DMS153 treated with DMSO at 0.1 percent for 48 hours (cell line): Measurements from ENCODE around the gene ADAT2.

Source experiments
- DNase-seq: peaks from one replicate; lab custom pipeline; 2025; ENCODE audit not compliant: unreplicated experiment; lab: John Stamatoyannopoulos, UW

Gene ADAT2

DNA sequence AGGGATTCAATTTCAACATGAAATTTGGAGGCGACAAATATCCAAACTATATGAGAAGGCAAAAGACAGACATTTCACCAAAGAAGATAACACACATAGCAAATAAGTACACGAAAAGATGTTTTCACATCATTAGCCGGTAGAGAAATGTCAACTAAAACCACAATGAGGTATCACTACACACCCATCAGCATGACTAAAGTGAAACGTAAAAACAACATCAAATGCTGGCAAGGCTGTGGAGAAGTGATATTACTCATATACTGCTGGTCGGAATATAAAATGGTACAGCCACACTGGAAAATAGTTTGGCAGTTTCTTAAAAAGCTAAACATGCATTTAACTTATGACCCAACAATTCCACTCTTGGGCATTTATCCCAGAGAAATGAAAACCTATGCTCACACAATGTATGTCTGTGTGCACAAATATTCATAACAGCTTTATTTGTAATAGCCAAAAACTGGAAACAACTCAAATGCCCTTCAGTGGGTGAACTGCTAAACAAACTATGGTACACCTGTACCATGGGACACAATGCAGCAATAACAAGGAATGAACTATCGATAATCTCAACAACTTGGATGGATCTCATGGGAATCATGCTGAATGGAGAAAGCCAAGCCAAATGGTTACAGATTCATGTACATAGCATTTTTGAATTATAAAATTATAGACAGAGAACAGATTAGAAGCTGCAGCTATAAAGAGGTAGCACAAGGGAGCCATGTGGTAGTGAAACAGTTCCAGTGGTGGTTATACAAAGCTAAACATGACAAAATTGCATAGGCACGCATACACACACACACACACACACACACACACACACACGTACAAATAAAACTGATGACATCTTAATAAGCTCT, 8.6 kb downstream of the ADAT2 start:
- DNase-seq: no peak

GRCh38 chr6:143441010-143441409, 9.5 kb downstream of the ADAT2 start:
- no peak for DNase-seq

DNA sequence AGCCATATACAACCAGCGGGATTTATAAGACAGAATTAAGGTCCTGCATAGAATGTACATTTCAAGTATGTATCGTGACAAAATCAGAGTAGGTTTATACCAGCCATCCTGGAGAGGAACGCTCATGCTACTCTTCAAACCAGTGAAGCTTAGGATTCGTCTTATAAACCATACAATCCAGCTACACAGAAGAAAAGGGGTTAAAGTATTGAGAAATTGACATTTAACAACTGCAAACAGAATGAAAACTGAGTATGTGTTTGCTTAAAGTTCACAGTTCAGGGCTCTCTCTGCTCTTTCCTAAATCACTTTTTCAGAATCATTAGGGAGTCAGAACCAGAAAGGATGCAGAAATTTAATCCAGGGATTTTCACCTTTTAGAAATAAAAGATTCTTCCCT, 17.9 kb downstream of the ADAT2 start:
- DNase-seq: no peak

- no peak for DNase-seq
These were observed 19.3 kb downstream of the ADAT2 start for GRCh38 chr6:143431226-143431625.

GRCh38 chr6:143429970-143430369, 20.5 kb downstream of the ADAT2 start:
- no peak for DNase-seq

- peak; percentile 50 for DNase-seq
These were observed 23.2 kb downstream of the ADAT2 start for GRCh38 chr6:143427109-143427817.

DNA sequence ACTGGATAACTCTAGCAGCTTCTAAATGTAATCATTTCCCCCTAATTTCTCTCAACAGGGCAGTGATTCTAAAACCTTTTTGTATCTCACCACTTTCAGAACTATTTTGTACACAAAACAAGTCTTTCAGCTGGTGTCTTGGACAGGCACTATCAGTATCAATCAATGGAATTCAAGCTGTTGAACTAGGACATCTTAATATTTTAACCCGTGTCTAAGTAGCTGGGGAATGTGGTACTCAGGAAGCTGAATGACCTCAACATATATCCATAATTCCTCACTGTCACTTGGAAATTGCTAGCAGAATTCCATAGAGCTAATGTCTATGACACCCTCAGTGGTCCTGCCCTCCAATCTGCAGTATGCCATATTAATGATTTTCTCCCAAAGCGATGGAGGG, 24.5 kb downstream of the ADAT2 start:
- DNase-seq: no peak

DNA sequence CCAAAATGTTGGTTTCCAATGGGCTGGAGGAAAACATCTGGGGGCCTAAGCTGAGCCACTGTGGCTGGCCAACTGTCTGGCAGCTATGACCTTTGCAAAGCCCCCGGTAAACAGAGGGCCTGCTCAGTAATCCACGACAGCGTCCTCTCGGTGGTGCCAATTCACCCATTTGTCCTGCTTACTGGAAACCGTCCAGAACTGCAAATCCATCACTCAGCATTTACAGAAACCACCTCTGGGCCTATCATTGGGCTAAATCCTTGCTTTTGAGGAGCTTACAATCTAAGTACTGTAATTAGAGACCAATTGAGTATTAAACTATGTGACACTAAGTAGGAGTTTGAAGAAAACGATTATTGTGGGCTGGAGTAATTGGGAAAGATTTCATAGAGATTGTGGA, 31.0 kb downstream of the ADAT2 start:
- DNase-seq: no peak

- no peak for DNase-seq
These were observed 35.7 kb downstream of the ADAT2 start for GRCh38 chr6:143414769-143415168.

GRCh38 chr6:143410859-143411270, 39.6 kb downstream of the ADAT2 start:
- no peak for DNase-seq

DNA sequence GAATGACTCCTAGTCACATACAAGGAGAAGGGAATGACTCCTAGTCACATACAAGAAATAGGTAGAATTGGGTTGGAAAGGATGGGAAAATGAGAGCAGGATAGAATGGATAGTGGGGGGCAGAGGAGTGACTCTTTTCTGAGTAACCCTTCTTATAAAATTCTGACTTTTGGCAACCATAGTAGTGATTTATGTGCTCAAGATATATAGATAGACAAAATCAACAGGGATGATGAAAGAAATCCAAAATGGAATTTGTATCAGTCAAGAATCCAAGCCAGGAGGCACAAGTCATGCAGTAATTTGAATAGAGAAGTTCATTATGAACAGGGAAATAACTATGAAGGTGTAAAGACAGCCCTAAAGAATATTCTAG, 41.7 kb downstream of the ADAT2 start:
- no peak for DNase-seq

DNA sequence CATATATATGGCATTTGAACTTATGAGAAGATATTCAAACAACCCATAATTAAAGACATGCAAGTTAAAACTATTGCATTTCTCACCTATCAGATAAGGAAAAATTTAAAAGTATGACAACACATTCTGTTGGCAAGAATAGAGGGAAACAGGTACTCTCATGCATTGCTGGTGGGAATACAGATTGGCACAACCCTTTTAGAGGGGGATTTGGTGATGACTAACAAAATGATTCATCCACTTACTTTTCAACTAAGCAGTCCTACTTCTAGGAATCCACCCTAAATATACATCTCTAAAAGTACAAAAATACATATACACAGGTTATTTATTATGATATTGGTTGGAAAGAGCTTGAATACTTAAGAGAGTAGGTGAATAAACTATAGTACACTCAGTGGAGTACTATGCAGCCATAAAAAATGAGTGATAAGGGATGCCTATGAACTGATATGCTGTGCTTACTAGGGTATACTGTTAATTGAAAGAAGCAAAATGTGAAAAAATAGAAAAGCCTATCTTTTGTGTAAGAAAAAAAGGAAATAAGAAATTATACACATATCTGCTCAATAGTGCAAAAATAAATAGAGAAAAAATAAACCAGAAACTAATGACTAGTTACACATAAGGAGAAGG, 42.2 kb downstream of the ADAT2 start:
- no peak for DNase-seq

DNA sequence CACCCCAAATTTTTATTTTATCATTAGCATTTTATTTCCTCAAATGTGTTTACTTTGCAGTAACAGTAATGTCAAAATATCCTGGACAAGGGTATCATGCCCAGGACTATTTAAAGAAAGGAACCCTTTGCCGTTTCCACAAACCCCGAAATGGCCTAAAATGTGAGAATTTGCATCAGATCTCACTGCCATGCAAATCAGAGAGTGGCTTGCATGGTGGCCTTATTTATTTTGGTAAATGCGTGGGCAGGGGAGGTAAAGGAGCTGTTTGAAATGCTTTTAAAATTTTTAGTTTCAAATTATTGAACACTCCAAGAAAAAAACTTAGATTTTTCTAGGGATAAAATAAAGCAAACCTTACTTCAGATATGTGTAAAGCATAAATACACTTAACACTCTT, 43.8 kb downstream of the ADAT2 start:
- no peak for DNase-seq

DNA sequence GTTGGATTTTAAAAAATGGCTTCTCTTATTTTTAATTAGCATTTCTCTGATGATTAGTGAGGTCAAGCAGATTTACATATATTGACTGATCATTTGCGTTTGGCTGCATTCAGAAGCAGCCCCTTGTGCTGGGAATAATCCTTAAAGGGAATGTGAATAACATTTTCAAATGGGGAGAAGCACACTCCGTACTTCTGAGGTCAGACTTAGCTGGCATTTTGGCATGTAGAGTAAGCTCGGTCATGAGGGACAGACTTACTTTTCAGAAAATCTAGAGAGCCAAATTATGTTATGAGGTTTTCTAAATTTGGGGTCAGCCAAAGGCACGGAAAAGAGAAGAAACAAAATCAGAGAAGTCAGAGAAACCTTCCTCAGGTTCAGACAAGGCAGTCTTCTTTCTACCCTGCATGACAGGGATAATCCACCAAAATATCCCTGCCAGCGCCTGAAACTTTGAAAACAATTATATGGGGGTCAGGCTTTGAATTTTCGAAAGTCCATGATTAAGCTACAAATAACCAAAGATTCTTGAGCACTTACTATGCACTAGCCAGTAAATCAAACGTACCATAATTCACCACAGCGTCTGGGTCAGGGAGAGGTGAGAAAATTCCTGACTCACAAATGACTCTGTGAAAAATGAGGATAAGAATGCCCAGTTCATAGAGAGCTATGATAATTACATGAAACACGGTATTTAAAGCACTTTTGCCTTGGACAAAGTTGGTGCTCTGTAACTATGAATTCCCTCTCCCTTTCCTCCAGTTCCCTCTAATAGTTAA, 44.9 kb downstream of the ADAT2 start:
- no peak for DNase-seq

GRCh38 chr6:143402721-143403336, 47.7 kb downstream of the ADAT2 start:
- no peak for DNase-seq

DNA sequence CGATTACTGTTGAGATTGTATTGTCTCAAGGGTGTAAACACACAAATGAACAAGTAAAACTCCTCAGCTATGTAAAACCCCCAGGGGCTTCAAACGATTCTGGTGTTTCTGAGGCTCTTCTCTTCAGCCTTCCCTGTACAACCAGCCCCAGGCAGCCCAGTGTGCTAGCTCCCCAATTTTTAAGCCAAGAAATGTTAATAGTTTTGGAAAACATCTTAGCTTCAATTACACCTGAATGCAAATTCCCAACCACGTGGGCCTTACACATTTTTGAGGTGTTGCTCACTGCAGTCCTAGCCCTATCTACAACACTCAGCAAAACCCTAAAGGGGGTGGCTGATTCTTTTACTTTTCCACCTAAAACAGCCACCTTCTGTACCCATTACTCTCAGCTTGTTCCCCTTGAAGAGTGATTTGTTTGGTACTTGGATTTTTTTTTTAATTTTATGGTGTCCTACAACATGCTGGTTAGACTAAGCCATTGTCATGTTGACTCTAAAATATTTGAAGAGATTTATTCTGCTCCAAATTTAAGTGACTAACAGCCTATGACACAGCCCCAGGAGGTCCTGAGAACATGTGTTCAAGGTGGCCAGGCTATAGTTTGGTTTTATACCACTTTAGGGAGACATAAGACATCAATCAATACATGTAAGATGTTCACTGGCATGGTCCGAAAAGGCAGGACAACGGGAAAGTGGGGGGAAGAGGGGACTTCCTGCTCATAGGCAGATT, 48.7 kb downstream of the ADAT2 start:
- no peak for DNase-seq

DNA sequence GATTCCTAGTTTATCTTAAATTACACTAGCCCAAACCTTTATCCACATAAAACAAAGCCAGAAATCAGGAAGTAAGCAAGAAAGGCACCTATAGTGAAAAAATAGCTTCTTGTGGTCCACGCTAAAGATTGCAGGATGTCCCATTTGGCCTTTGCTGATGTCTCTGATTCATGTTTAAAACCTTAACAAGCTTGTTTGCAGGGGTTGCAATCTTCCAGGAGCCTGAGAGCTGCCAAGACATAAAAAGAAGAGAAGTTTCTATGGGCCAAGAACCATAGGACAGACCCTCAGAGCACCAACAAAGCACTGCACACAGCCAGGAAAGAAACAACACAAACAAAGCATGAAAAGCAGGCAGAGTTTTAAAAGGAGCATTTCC, 49.4 kb downstream of the ADAT2 start:
- DNase-seq: no peak

- peak; percentile 59 for DNase-seq
These were observed 50.0 kb downstream of the ADAT2 start for GRCh38 chr6:143400258-143401067.

GRCh38 chr6:143399775-143400174, 50.7 kb downstream of the ADAT2 start:
- no peak for DNase-seq
